Panc1 (cell line): Measurements from ENCODE around the gene TULP3.

ENCODE experiments used
- CTCF ChIP-seq: fragments of 450-650 bp; IDR thresholded peaks from 2 replicates; pipeline ENCODE4 v1.5.1; 2017; ENCODE audit warnings: mild to moderate bottlenecking
- POLR2AphosphoS5 ChIP-seq: IDR thresholded peaks from 2 replicates; pipeline ENCODE4 v1.6.1; 2012; ENCODE audit warnings: mild to moderate bottlenecking, low read depth, low read length, moderate library complexity
- REST ChIP-seq, 2 experiments: IDR thresholded peaks; 2 replicates each; pipeline ENCODE4 v1.6.1; 2011 to 2012; ENCODE audit warnings: low read depth in 2 of 2, control low read depth in 1 of 2, low read length in 1 of 2, mild to moderate bottlenecking in 1 of 2, moderate library complexity in 1 of 2; ENCODE audit not compliant: insufficient read depth in 1 of 2
- SIN3A ChIP-seq: IDR thresholded peaks from 2 replicates; pipeline ENCODE4 v1.6.1; 2012; ENCODE audit warnings: low read depth, mild to moderate bottlenecking, low read length, moderate library complexity, borderline replicate concordance; ENCODE audit not compliant: insufficient read depth
- TCF7L2 ChIP-seq: IDR thresholded peaks from 2 replicates; pipeline ENCODE4 v1.6.1; 2011; ENCODE audit warnings: mild to moderate bottlenecking, low read depth, low read length, inconsistent platforms

GRCh38 chr12:2982361-2982760, 91.7 kb downstream of the TULP3 start:
- TF ChIP-seq CTCF (no peak), SIN3A (no peak), POLR2AphosphoS5 (no peak), TCF7L2 (no peak), REST (IDR thresholded peaks at IDR 0.05; ENCODE audit: insufficient read depth in 1 of 2, low read depth in 2 of 2, low read length in 1 of 2) (no peak)
